ENCODE measurements around the gene KCNQ1. TPM values are rescaled to one million over a fixed set of nuclear protein-coding genes. Genes with fewer than 3 reads are reported as not detected.

KCNQ1 gene
- total and polyA plus RNA-seq, 2 donors (not counting 3 experiments of a cell fraction or from before 2014, with no cell fraction given), result 0.07 to 0.09 TPM

GRCh38 chr11:2539371-2540222 lies 94.8 kb downstream of the KCNQ1 start:
- H3K27me3 ChIP-seq (ENCODE audit: control insufficient read depth in 2 of 2, insufficient read depth in 2 of 2, low read length in 2 of 2), result no peaks in the 10 kb centered on the region
- no peak overlapping the region for H3K4me3 ChIP-seq (replicated peaks in 1 of 3; ENCODE audit: insufficient read depth in 1 of 3, low read depth in 1 of 3, low read length in 3 of 3)
- no peak overlapping the region for H3K9ac ChIP-seq (replicated peaks; ENCODE audit: extremely low read depth, insufficient read depth, low read length)
- H2AFZ ChIP-seq (ENCODE audit: low read depth, low read length), result no peak overlapping the region
- TF ChIP-seq POLR2A (IDR thresholded peaks at IDR 0.05; ENCODE audit: low read depth, low read length) (no peak), EZH2 (IDR thresholded peaks at IDR 0.05; ENCODE audit: borderline replicate concordance, low read depth, low read length, severe bottlenecking) (no peak)
- FAIRE-seq (no peak), DNase-seq (ENCODE audit: low read depth, low spot score) (no peak)
- no peaks in the 10 kb centered on the region for H3K79me2 ChIP-seq (ENCODE audit: control insufficient read depth, insufficient read depth, low read length)
- CTCF ChIA-PET, result no interaction called here
- no peaks in the 10 kb centered on the region for H4K20me1 ChIP-seq (replicated peaks; ENCODE audit: control insufficient read depth, extremely low read depth, insufficient read depth, low read length)
- no peaks in the 10 kb centered on the region for H3K9me1 ChIP-seq (replicated peaks; ENCODE audit: control insufficient read depth, extremely low read depth, insufficient read depth, low read length)
- no peaks in the 10 kb centered on the region for H3K36me3 ChIP-seq (ENCODE audit: control insufficient read depth in 2 of 2, extremely low read depth in 1 of 2, insufficient read depth in 2 of 2, low read length in 2 of 2)
- dilution Hi-C loops (cut with MboI; ENCODE audit: extremely low pct_ligation_motif_present, low sequenced_read_pairs), result no loop called here
- POLR2A ChIA-PET, result no interaction called here
- H3K4me1 ChIP-seq (ENCODE audit: control insufficient read depth, extremely low read depth, insufficient read depth, low read length), result no peaks in the 10 kb centered on the region
- H3K9me3 ChIP-seq (replicated peaks; ENCODE audit: control insufficient read depth, insufficient read depth, low read length), result no peaks in the 10 kb centered on the region
- BruUV-seq (replicated peaks), result no TSS peak
- intact Hi-C loops (cut with micrococcal nuclease), result loop anchor here (10.0 kb wide), 2 partner anchors 455 to 555 kb away; partner anchors contain the start of gene NAP1L4
- H3K4me2 ChIP-seq (ENCODE audit: insufficient read depth, low read length), result no peak overlapping the region
- no peak overlapping the region for H3K27ac ChIP-seq (ENCODE audit: insufficient read depth, low read depth, low read length)

DNA sequence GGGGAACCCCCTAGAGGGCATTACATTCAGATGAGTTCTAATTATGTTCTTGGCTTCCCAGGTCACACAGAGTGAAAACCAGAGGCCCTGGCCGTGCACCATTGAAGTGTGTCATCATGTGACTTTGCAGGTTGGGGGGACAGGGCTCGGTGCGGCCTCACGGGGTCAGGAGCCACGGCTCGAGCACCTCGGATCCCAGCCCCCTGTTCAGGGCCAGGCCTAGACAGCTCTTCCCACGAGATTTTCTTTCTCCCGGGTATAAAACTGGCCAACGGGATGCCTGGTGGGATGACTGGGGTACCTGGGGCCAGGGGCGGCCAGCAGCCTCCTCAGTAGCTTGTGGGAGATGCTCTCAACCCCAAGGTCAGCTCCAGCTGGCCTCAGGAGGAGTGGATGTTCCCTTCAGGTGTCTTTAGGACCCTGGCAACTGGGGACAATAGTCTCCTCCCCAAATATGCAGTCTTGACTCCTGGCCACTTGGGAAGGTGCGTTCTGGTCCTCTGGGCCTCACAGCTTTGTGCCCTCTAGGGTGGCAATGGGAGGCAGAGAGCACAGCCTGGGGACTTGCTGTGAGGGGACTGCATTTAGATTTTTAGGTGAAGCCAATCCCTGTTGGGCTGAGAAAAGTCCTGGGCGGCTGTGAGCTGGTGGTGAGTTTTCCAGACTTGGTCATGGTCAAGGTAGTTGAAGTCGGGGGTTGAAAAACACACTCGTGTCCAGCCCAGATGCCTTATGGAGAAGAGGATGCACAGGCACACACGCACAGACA lies 95.6 kb downstream of the KCNQ1 start:
- Histone ChIP-seq H3K9ac (replicated peaks; ENCODE audit: extremely low read depth, insufficient read depth, low read length) (no peak overlapping the region), H3K9me1 (replicated peaks; ENCODE audit: control insufficient read depth, extremely low read depth, insufficient read depth, low read length) (no peaks in the 10 kb centered on the region), H4K20me1 (replicated peaks; ENCODE audit: control insufficient read depth, extremely low read depth, insufficient read depth, low read length) (no peaks in the 10 kb centered on the region), H3K4me2 (ENCODE audit: insufficient read depth, low read length) (no peak overlapping the region), H3K79me2 (ENCODE audit: control insufficient read depth, insufficient read depth, low read length) (no peaks in the 10 kb centered on the region), H3K4me3 (replicated peaks in 1 of 3; ENCODE audit: insufficient read depth in 1 of 3, low read depth in 1 of 3, low read length in 3 of 3) (no peak overlapping the region), H2AFZ (ENCODE audit: low read depth, low read length) (no peak overlapping the region), H3K27me3 (ENCODE audit: control insufficient read depth in 2 of 2, insufficient read depth in 2 of 2, low read length in 2 of 2) (no peaks in the 10 kb centered on the region), H3K4me1 (ENCODE audit: control insufficient read depth, extremely low read depth, insufficient read depth, low read length) (no peaks in the 10 kb centered on the region), H3K27ac (ENCODE audit: insufficient read depth, low read depth, low read length) (no peak overlapping the region), H3K36me3 (ENCODE audit: control insufficient read depth in 2 of 2, extremely low read depth in 1 of 2, insufficient read depth in 2 of 2, low read length in 2 of 2) (no peaks in the 10 kb centered on the region), H3K9me3 (replicated peaks; ENCODE audit: control insufficient read depth, insufficient read depth, low read length) (no peaks in the 10 kb centered on the region)
- POLR2A ChIA-PET, result no interaction called here
- BruUV-seq (replicated peaks), result no TSS peak
- intact Hi-C loops (cut with micrococcal nuclease), result no loop called here
- no peak for FAIRE-seq
- dilution Hi-C loops (cut with MboI; ENCODE audit: extremely low pct_ligation_motif_present, low sequenced_read_pairs), result no loop called here
- CTCF ChIA-PET, result no interaction called here
- TF ChIP-seq MYC (IDR thresholded peaks at IDR 0.05; ENCODE audit: low read depth, low read length), result no peak
- TF ChIP-seq MAX (IDR thresholded peaks at IDR 0.05; ENCODE audit: insufficient read depth, insufficient read length), result no peak
- no peak for TF ChIP-seq POLR2AphosphoS5 (IDR thresholded peaks at IDR 0.05; ENCODE audit: insufficient read depth, low read depth, low read length)
- TF ChIP-seq POLR2A (IDR thresholded peaks at IDR 0.05; ENCODE audit: low read depth, low read length), result no peak
- no peak for TF ChIP-seq EZH2 (IDR thresholded peaks at IDR 0.05; ENCODE audit: borderline replicate concordance, low read depth, low read length, severe bottlenecking)
- no peak for TF ChIP-seq FOS (IDR thresholded peaks at IDR 0.05; ENCODE audit: borderline replicate concordance, insufficient read depth, low read length)
- TF ChIP-seq GATA2 (IDR thresholded peaks at IDR 0.05; ENCODE audit: insufficient read depth, insufficient read length, low read depth, low read length), result no peak
- no peak for TF ChIP-seq JUN (IDR thresholded peaks at IDR 0.05; ENCODE audit: borderline replicate concordance, insufficient read depth, insufficient read length, low read depth)
- no peak for TF ChIP-seq CTCF (IDR thresholded peaks at IDR 0.05; ENCODE audit: extremely low read depth in 1 of 2, insufficient read depth in 1 of 2, low read depth in 1 of 2, low read length in 2 of 2)
- no peak for DNase-seq (ENCODE audit: low read depth, low spot score)
